ENCODE results near the gene MCM5. TPM values are rescaled to one million over a fixed set of nuclear protein-coding genes. Genes with fewer than 3 reads are reported as not detected.
A peak's percentile ranks its signal among the peaks of the same experiment; 100 is the strongest.

The MCM5 gene
- total and polyA plus RNA-seq, 2 of the 13 experiments (the other 11 are each of a cell fraction or from before 2014, with no cell fraction given): 40.2 to 93.5 TPM

DNA sequence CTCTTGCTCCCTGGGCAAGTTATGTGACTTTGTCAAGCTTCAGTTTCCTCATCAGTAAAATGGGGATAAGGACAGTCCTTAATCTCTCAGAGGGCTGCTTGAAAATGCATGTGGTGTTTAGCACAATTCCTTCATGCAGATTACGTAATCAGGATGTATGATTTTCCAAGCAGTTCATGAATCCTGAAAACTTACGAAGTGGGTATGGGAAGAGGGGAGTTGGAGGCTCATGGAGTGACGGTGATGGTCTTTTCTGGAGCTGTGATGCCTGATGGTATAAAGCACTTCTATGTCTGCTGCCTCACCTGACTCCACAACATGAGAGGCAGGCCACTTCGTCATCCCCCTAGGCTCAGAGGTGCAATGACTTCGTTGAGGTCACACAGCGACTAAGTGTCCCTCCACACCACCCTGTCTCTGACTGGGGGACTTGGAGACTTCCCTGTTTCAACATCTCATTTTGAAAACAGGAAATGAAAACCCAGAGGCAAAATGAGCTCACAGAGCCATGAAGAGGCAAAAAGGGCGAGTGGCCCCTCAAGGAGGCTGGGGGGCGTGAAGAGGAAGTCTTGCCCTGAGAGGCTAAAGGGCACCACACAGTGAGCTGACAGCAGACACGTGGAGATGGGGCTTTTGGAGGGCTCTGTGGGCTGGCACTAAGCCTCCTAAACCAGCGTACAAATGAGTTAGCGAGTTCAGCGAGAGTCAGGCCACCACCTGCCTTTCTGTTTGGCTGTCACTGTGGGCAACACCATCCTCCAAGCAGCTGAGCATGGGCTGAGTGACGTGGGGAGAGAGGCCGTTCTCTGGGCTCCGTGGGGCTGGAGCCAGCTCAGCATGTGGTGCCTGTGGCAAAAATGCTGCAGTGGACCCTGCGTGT, 10.1 kb downstream of the MCM5 start:
- ATAC-seq (no peak), FAIRE-seq (no peak), DNase-seq (ENCODE audit: low spot score) (no peak)
- H3K4me1 ChIP-seq (ENCODE audit: insufficient read depth, low read length): peaks cover 23% of the 10 kb centered on the region
- no peak overlapping the region for H3K9ac ChIP-seq (ENCODE audit: insufficient read depth, low read depth, low read length)
- no peaks in the 10 kb centered on the region for H3K79me2 ChIP-seq (ENCODE audit: insufficient read depth, low read length)
- H3K4me2 ChIP-seq (ENCODE audit: low read depth, low read length): no peak overlapping the region
- no peak overlapping the region for H3K4me3 ChIP-seq (replicated peaks in 1 of 3; ENCODE audit: insufficient read depth in 1 of 3, low read depth in 2 of 3, low read length in 3 of 3)
- H3K27ac ChIP-seq (ENCODE audit: extremely low read length, insufficient read depth, low read length): no peak overlapping the region
- H4K20me1 ChIP-seq (ENCODE audit: insufficient read depth, low read length): no peaks in the 10 kb centered on the region
- intact Hi-C loops (cut with micrococcal nuclease; ENCODE audit: unreplicated experiment): loop anchor here (5.0 kb wide), 1 partner anchor 58 kb away; no protein-coding TSS in a partner anchor
- peaks cover 18 to 76% of the 10 kb centered on the region in 2 experiments for H3K36me3 ChIP-seq (replicated peaks in 1 of 2; ENCODE audit: control insufficient read depth in 1 of 2, insufficient read depth in 2 of 2, low read length in 2 of 2)
- TF ChIP-seq AGO2 (optimal IDR thresholded peaks at IDR 0.05; ENCODE audit: low read depth, low read length) (peak; percentile 28), CEBPB (IDR thresholded peaks at IDR 0.05; ENCODE audit: borderline replicate concordance, low read depth, low read length) (peak; percentile 71; the same call in 1 of the 2 replicates), GTF3A (CRISPR knock-in tag; conservative IDR thresholded peaks at IDR 0.05) (no peak)
- BruUV-seq (replicated peaks): no TSS peak
- ChIA-PET CTCF (ENCODE audit: low intra/inter-chr PET ratio, low total read pairs) (no interaction called here), POLR2A (no interaction called here)
- H3K9me3 ChIP-seq (ENCODE audit: low read length): no peaks in the 10 kb centered on the region
- in situ Hi-C loops (cut with HindIII; ENCODE audit: extremely low pct_ligation_motif_present, low pct_unique_long_range_greater_than_20kb): no loop called here
- WGBS (ENCODE audit: low lambda C conversion rate): 95% methylated on average over 10 of the region's 16 CpGs
- no peaks in the 10 kb centered on the region for H3K27me3 ChIP-seq (ENCODE audit: control insufficient read depth in 1 of 2, insufficient read depth in 2 of 2, low read length in 2 of 2)
- no peak overlapping the region for H2AFZ ChIP-seq (ENCODE audit: low read length)

DNA sequence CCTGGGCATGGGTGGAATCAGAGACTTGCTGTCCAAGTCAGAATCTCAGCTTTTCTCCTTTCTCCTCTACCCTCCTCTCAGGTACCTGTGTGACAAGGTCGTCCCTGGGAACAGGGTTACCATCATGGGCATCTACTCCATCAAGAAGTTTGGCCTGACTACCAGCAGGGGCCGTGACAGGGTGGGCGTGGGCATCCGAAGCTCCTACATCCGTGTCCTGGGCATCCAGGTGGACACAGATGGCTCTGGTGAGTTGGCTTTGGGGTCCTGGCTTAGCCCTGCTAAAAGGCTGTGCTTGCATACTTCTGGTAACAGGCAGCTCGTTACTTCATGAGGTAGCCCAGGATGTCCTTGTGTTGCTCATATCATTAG, 10.7 kb downstream of the MCM5 start:
- in situ Hi-C loops (cut with HindIII; ENCODE audit: extremely low pct_ligation_motif_present, low pct_unique_long_range_greater_than_20kb): no loop called here
- peaks cover 18 to 82% of the 10 kb centered on the region in 2 experiments for H3K36me3 ChIP-seq (replicated peaks in 1 of 2; ENCODE audit: control insufficient read depth in 1 of 2, insufficient read depth in 2 of 2, low read length in 2 of 2)
- no peak for TF ChIP-seq HNRNPH1 (optimal IDR thresholded peaks at IDR 0.05; ENCODE audit: low read depth, low read length)
- no peak for TF ChIP-seq CBX2 (IDR thresholded peaks at IDR 0.05; ENCODE audit: low read depth, low read length)
- no peak for TF ChIP-seq CBX2 (CRISPR knock-in tag; IDR thresholded peaks at IDR 0.05; ENCODE audit: low read depth)
- TF ChIP-seq KDM4B (CRISPR knock-in tag; IDR thresholded peaks at IDR 0.05): no peak
- TF ChIP-seq KLF16 (CRISPR knock-in tag; IDR thresholded peaks at IDR 0.05): no peak
- TF ChIP-seq ZBTB10 (CRISPR knock-in tag; IDR thresholded peaks at IDR 0.05; ENCODE audit: borderline replicate concordance): no peak
- TF ChIP-seq EP300 (IDR thresholded peaks at IDR 0.05; ENCODE audit: low read depth in 2 of 2, low read length in 2 of 2): no peak
- TF ChIP-seq EP300 (CRISPR knock-in tag; IDR thresholded peaks at IDR 0.05; ENCODE audit: borderline replicate concordance): no peak
- no peak for TF ChIP-seq ZNF577 (CRISPR knock-in tag; IDR thresholded peaks at IDR 0.05; ENCODE audit: borderline replicate concordance, low read depth)
- TF ChIP-seq POLR2AphosphoS5 (IDR thresholded peaks at IDR 0.05; ENCODE audit: low read depth, low read length): no peak
- no peak for TF ChIP-seq IRF2 (CRISPR knock-in tag; IDR thresholded peaks at IDR 0.05)

More for the DNA sequence above, 10.7 kb downstream of the MCM5 start:
- Histone ChIP-seq H2AFZ (ENCODE audit: low read length) (no peak overlapping the region), H3K9me3 (ENCODE audit: low read length) (no peaks in the 10 kb centered on the region), H3K27ac (ENCODE audit: extremely low read length, insufficient read depth, low read length) (no peak overlapping the region), H3K4me3 (replicated peaks in 1 of 3; ENCODE audit: insufficient read depth in 1 of 3, low read depth in 2 of 3, low read length in 3 of 3) (no peak overlapping the region), H3K4me1 (ENCODE audit: insufficient read depth, low read length) (peaks cover 23% of the 10 kb centered on the region), H3K9ac (ENCODE audit: insufficient read depth, low read depth, low read length) (no peak overlapping the region), H3K27me3 (ENCODE audit: control insufficient read depth in 1 of 2, insufficient read depth in 2 of 2, low read length in 2 of 2) (no peaks in the 10 kb centered on the region), H3K4me2 (ENCODE audit: low read depth, low read length) (no peak overlapping the region), H4K20me1 (ENCODE audit: insufficient read depth, low read length) (no peaks in the 10 kb centered on the region), H3K79me2 (ENCODE audit: insufficient read depth, low read length) (no peaks in the 10 kb centered on the region)
- ChIA-PET CTCF (ENCODE audit: low intra/inter-chr PET ratio, low total read pairs) (interaction anchor here (0.8 kb wide), 1 partner anchor 60 kb away, joined by 3 read pairs; no protein-coding TSS in a partner anchor), POLR2A (no interaction called here)
- intact Hi-C loops (cut with micrococcal nuclease; ENCODE audit: unreplicated experiment): loop anchor here (5.0 kb wide), 1 partner anchor 58 kb away; no protein-coding TSS in a partner anchor
- no TSS peak for BruUV-seq (replicated peaks)
- WGBS (ENCODE audit: low lambda C conversion rate): 100% methylated on average over 4 of the region's 6 CpGs
- no peak for ATAC-seq
- DNase-seq (ENCODE audit: low spot score): no peak
- no peak for FAIRE-seq

Measured in HepG2 (cell line).